ENCODE results near the gene RNF113B. TPM values are rescaled to one million over a fixed set of nuclear protein-coding genes. Genes with fewer than 3 reads are reported as not detected.

Gene RNF113B
- total RNA-seq, 1 donor from 2014 or later = not detected

GRCh38 chr13:98181111-98181815 lies 4.2 kb upstream of the RNF113B start:
- no peak for DNase-seq (ENCODE audit: low spot score)
- intact Hi-C loops (cut with DNase I) = no loop called here

- no peak for DNase-seq (ENCODE audit: low spot score)
- intact Hi-C loops (cut with DNase I) = no loop called here
Measured at GRCh38 chr13:98180092-98180491, 3.0 kb upstream of the RNF113B start.

- intact Hi-C loops (cut with DNase I) = no loop called here
- no peak for DNase-seq (ENCODE audit: low spot score)
Measured at GRCh38 chr13:98175823-98176222, 1.2 kb downstream of the RNF113B start.

- no peak for DNase-seq (ENCODE audit: low spot score)
- intact Hi-C loops (cut with DNase I) = no loop called here
Measured at GRCh38 chr13:98175043-98175442, 2.0 kb downstream of the RNF113B start.

GRCh38 chr13:98174307-98174706 lies 2.8 kb downstream of the RNF113B start:
- intact Hi-C loops (cut with DNase I) = no loop called here
- no peak for DNase-seq (ENCODE audit: low spot score)

GRCh38 chr13:98173431-98174152 lies 3.5 kb downstream of the RNF113B start:
- intact Hi-C loops (cut with DNase I) = loop anchor here (2.0 kb wide), 2 partner anchors 31 to 33 kb away; partner anchors contain the start of gene FARP1
- no peak for DNase-seq (ENCODE audit: low spot score)

- intact Hi-C loops (cut with DNase I) = loop anchor here (2.0 kb wide), 2 partner anchors 30 to 34 kb away; partner anchors contain the start of gene FARP1
- DNase-seq (ENCODE audit: low spot score) = no peak
Measured at GRCh38 chr13:98172590-98173422, 4.3 kb downstream of the RNF113B start.

- DNase-seq (ENCODE audit: low spot score) = peak; percentile 81
- intact Hi-C loops (cut with DNase I) = loop anchor here (2.0 kb wide), 2 partner anchors 29 to 35 kb away; partner anchors contain the start of gene FARP1
Measured at GRCh38 chr13:98171900-98172589, 5.0 kb downstream of the RNF113B start.

GRCh38 chr13:98169331-98169730 lies 7.7 kb downstream of the RNF113B start:
- intact Hi-C loops (cut with DNase I) = no loop called here
- no peak for DNase-seq (ENCODE audit: low spot score)

GRCh38 chr13:98162935-98163334 lies 14.1 kb downstream of the RNF113B start:
- no peak for DNase-seq (ENCODE audit: low spot score)
- intact Hi-C loops (cut with DNase I) = no loop called here

- DNase-seq (ENCODE audit: low spot score) = no peak
- intact Hi-C loops (cut with DNase I) = no loop called here
Measured at GRCh38 chr13:98158172-98158899, 18.7 kb downstream of the RNF113B start.

- DNase-seq (ENCODE audit: low spot score) = no peak
- intact Hi-C loops (cut with DNase I) = no loop called here
Measured at GRCh38 chr13:98157609-98158008, 19.5 kb downstream of the RNF113B start.

- no peak for DNase-seq (ENCODE audit: low spot score)
- intact Hi-C loops (cut with DNase I) = no loop called here
Measured at GRCh38 chr13:98157188-98157587, 19.9 kb downstream of the RNF113B start.

- no peak for DNase-seq (ENCODE audit: low spot score)
- intact Hi-C loops (cut with DNase I) = no loop called here
Measured at GRCh38 chr13:98156259-98156658, 20.8 kb downstream of the RNF113B start.

GRCh38 chr13:98155475-98156109 lies 21.5 kb downstream of the RNF113B start:
- intact Hi-C loops (cut with DNase I) = no loop called here
- no peak for DNase-seq (ENCODE audit: low spot score)

- intact Hi-C loops (cut with DNase I) = no loop called here
- no peak for DNase-seq (ENCODE audit: low spot score)
Measured at GRCh38 chr13:98150832-98151479, 26.1 kb downstream of the RNF113B start.

GRCh38 chr13:98147521-98147920 lies 29.5 kb downstream of the RNF113B start:
- DNase-seq (ENCODE audit: low spot score) = no peak
- intact Hi-C loops (cut with DNase I) = no loop called here

- no peak for DNase-seq (ENCODE audit: low spot score)
- intact Hi-C loops (cut with DNase I) = loop anchor here (5.0 kb wide), 3 partner anchors 67 to 527 kb away; no protein-coding TSS in a partner anchor
Measured at GRCh38 chr13:98144801-98145350, 32.2 kb downstream of the RNF113B start.
